H1 (cell line): Measurements from ENCODE around the gene NDUFAF7.
"Not testable (repeated sequence)": the region's sequence is repeated elsewhere in the genome, so short reads cannot be mapped to it uniquely, and the experiment has no call there.

Experiments
- CTCF ChIP-seq, 3 experiments: IDR thresholded peaks; 1 replicate in 2 of 3; 2 replicates in 1 of 3; pipeline versions ENCODE4 v1.5.1 to v1.6.1; 2011; ENCODE audit warnings: low read length in 3 of 3, mild to moderate bottlenecking in 3 of 3, inconsistent platforms in 2 of 3, low read depth in 1 of 3, moderate library complexity in 1 of 3; ENCODE audit not compliant: insufficient read depth in 1 of 3; ENCODE audit errors: control extremely low read depth in 1 of 3
- EZH2 ChIP-seq: fragments of 200-600 bp; sonication (generic); IDR thresholded peaks from 2 replicates; pipeline ENCODE4 v1.7.1; 2012; ENCODE audit warnings: low read depth, mild to moderate bottlenecking, moderate library complexity, low read length, inconsistent platforms; ENCODE audit not compliant: severe bottlenecking
- POLR2AphosphoS5 ChIP-seq: IDR thresholded peaks from 2 replicates; pipeline ENCODE4 v1.6.1; 2011; ENCODE audit warnings: low read depth, low read length
- YY1 ChIP-seq: IDR thresholded peaks from 2 replicates; pipeline ENCODE4 v1.6.1; 2011; ENCODE audit warnings: low read depth, mild to moderate bottlenecking, low read length

- not testable (repeated sequence) for TF ChIP-seq CTCF (IDR thresholded peaks at IDR 0.05; ENCODE audit: control extremely low read depth in 1 of 3, insufficient read depth in 1 of 3, low read depth in 1 of 3, low read length in 3 of 3); YY1; EZH2; POLR2AphosphoS5
Measured at GRCh38 chr2:37294858-37295257, 63.4 kb downstream of the NDUFAF7 start.
